HTR-8/SVneo (cell line): ENCODE measurements around the gene PSME2.
A peak's percentile ranks its signal among the peaks of the same experiment; 100 is the strongest.

Source experiments
- DNase-seq: peaks from one replicate; pipeline ENCODE4 v3.0.0; 2011; ENCODE audit warnings: low spot score, mixed read lengths; ENCODE audit not compliant: insufficient read length
- FAIRE-seq: peaks from 2 replicates; lab custom pipeline; 2011; peaks lifted over from hg19 to GRCh38; lab: Jason Lieb, UNC

PSME2 gene

GRCh38 chr14:24137529-24138395 lies 8.6 kb downstream of the PSME2 start:
- FAIRE-seq, result no peak

DNA sequence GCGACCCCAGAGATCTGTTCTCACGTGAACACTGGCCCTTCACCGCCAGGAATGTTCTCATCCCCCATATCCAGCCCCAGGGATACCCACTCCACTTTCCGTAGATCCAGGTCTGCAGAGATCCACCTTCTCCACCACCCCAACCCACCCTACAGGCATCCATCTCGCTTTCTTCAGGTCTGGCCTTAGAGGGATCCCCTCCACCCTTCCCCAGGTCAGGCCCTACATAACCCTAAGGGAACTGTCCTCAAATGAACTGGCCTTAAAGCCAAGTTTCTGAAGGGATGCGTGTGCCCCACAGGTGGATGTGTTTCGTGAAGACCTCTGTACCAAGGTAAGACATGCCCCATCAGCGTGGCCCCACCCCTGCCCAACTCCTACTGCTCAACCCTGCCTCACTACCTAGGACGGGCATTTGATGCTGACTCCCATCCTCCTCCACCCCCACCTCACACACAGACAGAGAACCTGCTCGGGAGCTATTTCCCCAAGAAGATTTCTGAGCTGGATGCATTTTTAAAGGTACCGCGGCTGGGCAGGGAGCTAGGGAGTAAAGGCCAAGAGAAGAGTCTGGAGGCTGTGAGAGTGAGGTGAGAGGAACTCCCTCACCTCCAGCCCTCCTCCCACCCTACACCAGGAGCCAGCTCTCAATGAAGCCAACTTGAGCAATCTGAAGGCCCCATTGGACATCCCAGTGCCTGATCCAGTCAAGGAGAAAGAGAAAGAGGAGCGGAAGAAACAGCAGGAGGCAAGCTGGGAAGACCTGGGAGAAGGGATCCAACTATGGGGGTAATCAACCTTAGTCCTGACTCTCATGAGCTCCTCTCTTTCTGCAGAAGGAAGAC lies 9.5 kb downstream of the PSME2 start:
- DNase-seq (no peak), FAIRE-seq (no peak)

More at GRCh38 chr14:24137529-24138395, 8.6 kb downstream of the PSME2 start:
- no peak for DNase-seq

- no peak for FAIRE-seq
- DNase-seq, result peak; percentile 65
Measured at GRCh38 chr14:24135834-24136683, 10.4 kb downstream of the PSME2 start, which contains the start of gene PSME1. TSS of gene PSME1 (plus strand) at chr14:24136194. CDS start at chr14:24136263, 69 bp downstream.

- no peak for DNase-seq
- FAIRE-seq, result no peak
Measured at GRCh38 chr14:24135584-24135833, 10.9 kb downstream of the PSME2 start.

GRCh38 chr14:24133735-24134134 lies 12.7 kb downstream of the PSME2 start:
- DNase-seq (no peak), FAIRE-seq (no peak)

DNA sequence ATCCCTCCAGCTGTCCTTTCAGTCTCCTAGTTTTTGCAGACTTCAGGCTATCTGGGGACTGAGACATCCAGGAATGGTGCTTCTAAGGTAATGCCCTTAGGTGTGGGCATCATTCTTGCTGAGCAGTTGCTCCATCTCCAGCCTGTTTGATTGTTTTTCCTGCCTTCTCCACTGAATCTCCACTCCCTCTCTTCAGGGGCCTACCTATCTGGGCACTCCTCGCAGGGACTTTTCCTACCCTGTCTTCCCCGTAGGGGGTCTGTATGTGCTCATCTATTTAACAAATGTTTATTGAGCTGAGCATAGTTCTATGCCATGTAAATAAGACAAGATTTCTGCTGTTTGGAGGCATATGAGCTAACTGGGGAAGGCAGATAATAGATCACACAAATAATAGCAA lies 13.4 kb downstream of the PSME2 start:
- no peak for FAIRE-seq
- DNase-seq, result no peak

DNA sequence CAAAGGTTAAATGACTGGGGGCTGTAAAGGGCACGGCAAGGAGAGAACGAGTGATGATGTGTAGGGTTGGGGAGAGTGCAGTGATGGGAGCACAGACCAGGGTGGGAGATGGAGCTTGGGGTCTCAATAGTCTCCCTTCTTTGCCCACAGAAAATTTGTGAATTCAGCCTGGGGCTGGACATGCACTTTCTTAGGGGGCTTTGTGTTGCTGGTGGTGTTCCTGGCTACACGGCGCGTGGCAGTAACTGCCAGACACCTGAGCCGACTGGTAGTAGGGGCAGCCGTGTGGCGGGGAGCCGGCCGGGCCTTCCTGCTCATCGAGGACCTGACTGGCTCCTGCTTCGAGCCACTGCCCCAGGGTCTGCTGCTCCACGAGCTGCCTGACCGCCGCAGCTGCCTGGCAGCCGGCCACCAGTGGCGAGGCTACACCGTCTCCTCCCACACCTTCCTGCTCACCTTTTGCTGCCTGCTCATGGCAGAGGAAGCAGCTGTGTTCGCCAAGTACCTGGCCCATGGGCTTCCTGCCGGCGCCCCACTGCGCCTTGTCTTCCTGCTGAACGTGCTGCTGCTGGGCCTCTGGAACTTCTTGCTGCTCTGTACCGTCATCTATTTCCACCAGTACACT lies 14.2 kb downstream of the PSME2 start:
- FAIRE-seq (no peak), DNase-seq (no peak)

GRCh38 chr14:24131549-24131966 lies 14.9 kb downstream of the PSME2 start:
- DNase-seq, result no peak
- FAIRE-seq, result no peak

DNA sequence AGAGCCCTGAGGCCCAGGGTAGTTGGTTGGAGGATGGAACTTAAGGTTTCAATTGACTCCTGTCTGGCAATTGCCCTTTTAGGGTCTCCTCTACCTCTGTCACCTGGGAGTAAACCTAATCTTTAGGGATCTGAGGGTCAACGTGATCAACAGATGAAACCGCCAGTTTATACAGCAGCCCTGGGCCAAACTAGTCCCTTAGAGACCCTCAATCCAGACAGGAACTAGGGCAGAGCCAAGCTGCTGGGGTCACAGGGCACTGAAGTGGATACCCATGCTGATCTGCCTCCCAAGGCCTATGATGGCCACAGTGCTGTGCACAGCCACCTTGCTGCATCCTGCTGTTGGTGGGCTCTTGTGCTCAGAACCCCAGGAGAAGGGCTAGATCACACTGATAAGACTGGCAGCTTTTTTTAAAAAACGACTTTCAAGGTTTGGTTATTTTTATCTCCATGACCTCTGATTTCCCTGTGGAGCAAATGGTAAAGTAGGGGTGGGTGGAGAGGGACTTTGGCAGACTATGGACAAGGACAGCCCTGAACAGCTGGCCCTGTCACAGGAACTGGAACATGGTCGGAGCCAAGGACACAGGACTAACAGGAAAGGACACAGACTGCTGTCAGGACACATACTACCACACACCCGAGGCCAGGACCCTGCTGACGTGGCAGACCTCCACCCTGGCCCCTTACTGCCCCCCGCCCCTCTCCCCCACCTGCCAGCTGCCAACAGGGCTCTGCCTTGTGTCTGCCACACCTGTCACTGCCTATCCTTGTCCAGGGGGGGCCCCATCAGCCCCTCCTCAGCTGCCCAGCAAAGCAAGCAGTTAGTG lies 15.5 kb downstream of the PSME2 start:
- FAIRE-seq, result no peak
- no peak for DNase-seq

DNA sequence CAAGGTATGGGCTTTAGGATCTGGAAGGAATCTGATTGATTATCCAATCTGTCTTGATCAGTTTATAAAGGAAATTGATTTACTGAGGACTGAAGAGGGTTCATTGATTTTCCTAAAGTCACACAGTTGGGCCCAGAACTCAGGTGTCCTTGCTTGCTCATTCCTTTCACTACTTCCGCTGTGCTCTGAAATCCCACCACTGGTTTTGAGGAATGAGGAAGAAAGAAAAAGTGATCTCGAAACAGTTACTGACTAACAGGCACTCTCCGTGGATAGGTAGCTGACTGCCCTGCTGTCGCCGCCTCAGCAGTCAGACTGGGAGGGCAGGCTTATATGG lies 16.1 kb downstream of the PSME2 start, which contains the start of gene FITM1:
Gene FITM1, plus strand, starts transcription at position 280 of the 337 bp plus-strand sequence. CDS start 905 bp downstream, outside the sequence.
- DNase-seq (no peak), FAIRE-seq (no peak)

DNA sequence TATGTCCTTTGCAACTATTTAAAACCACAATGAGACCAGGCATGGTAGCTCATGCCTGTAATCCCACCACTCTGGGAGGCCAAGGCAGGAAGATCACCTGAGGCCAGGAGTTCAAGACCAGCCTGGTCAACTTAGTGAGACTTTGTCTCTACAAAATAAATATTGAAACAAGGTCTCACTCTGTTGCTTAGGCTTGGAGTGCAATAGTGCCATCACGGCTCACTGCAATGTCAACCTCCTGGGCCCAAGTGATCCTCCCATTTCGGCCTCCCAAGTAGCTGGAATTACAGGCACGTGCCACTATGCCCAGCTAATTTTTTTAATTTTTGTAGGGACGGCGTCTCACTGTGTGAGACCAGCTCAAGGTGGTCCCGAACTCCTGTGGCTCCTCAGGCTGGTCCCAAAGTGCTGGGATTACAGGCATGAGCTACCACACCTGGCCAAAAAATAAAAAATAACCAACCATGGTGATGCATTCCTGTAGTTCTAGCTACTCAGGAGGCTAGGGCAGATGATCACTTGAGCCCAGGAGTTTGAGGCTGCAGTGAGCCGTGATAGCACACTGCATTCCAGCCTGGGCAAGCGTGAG lies 16.9 kb downstream of the PSME2 start:
- no peak for FAIRE-seq
- no peak for DNase-seq

DNA sequence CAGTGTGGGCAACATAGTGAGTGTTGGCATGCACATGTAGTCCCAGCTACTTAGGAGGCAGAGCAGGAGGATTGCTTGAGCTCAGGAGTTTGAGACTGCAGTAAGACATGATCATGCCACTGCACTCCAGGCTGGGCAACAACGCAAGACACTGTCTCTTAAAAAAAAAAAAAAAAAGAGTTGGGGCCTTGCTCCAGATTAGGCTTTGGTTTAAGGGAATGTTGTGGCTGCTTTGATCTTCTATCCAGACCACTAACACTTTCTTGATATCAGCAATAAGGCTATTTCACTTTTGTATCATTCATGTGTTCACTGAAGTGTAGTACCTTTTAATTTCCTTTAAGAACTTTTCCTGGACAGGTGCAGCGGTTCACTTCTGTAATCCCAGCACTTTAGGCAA lies 18.7 kb downstream of the PSME2 start:
- FAIRE-seq (no peak), DNase-seq (no peak)

GRCh38 chr14:24126939-24127338 lies 19.5 kb downstream of the PSME2 start:
- DNase-seq (no peak), FAIRE-seq (no peak)

DNA sequence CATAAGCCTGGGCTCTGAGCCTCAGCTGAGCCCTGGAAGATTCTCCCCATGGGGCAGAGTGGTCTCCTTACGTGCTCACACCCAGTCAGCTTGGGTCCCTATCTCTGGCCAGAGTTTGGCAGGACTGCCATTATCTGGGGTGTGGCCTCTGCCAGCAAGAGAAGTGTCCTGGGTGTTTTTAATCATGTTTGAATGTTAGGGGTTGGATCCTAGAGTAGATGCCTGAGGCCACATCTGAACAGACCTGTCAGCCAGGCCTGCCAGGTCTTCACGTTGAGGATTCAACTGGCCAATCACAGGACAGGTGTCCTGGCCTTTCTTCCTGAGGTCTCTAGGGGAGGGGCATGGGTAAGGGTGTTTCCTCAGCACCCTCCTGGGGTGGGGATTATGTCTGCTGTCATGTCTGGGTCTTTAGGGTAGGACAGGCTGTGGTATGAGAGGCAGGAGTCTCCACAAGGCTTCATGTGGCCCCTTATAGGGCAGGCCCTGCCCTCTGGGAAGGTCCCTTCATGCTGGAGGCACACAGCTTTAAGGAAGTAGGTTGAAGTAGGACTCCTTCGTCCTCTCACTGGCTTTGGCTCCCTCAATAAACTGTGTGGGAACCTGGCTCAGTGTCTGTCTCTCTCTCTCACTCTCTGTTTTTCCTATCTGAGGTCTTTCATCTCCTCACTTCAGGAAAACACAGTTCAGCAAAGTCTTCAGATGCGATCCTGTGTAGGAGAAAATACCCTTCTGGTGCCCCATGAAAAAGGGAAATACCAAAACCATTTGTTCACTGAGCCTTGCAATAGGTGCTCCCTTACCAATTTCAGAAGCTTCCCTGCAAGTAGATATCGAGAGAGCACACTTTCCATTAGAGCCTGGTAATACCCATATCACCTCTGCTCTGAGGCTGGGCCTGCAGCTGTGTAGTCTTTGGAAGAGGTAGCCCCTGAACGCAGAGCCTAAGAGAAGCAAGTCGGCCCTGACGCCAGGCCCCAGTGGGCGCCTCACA lies 22.7 kb downstream of the PSME2 start:
- no peak for FAIRE-seq
- DNase-seq, result no peak

DNA sequence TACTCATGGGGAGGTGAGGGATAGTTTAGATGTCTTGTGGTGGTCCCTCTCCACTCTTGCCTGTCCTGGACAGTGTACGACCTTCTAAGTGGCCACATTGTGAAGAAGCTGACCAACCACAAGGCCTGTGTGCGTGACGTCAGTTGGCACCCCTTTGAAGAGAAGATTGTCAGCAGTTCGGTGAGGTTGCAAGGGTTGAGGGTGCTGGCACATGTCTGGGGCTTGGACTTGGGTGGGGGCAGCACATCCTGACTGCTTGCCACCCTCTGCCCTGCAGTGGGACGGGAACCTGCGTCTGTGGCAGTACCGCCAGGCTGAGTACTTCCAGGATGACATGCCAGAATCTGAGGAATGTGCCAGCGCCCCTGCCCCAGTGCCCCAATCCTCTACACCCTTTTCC lies 23.5 kb downstream of the PSME2 start:
- DNase-seq (no peak), FAIRE-seq (no peak)

GRCh38 chr14:24122416-24122815 lies 24.0 kb downstream of the PSME2 start:
- DNase-seq, result no peak
- no peak for FAIRE-seq

- no peak for FAIRE-seq
- no peak for DNase-seq
Measured at GRCh38 chr14:24121210-24121609, 25.2 kb downstream of the PSME2 start.

DNA sequence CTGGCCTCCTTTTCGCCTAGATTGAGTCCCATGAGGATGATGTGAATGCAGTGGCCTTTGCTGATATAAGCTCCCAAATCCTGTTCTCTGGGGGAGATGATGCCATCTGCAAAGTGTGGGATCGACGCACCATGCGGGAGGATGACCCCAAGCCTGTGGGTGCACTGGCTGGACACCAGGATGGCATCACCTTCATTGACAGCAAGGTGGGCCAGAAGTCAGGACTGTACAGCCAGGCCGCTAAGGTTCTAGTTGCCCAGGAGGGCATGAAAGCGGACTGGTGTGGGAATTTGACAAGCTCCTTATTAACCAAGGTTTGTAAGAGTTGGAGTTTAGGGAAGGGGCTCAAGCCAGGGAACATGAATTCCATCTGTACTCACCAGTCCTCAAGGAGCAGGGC lies 26.7 kb downstream of the PSME2 start:
- no peak for FAIRE-seq

More for the DNA sequence above, 26.7 kb downstream of the PSME2 start:
- no peak for DNase-seq
